ENCODE measurements around the gene WDR64. TPM values are rescaled to one million over a fixed set of nuclear protein-coding genes. Genes with fewer than 3 reads are reported as not detected.

Gene WDR64
- total and polyA plus RNA-seq, 2 experiments from 2014 or later: not detected

GRCh38 chr1:241840164-241840563 lies 188.1 kb downstream of the WDR64 start (continued):
- no peak for TF ChIP-seq ETS1 (IDR thresholded peaks at IDR 0.05)
- TF ChIP-seq, protein P1, sequence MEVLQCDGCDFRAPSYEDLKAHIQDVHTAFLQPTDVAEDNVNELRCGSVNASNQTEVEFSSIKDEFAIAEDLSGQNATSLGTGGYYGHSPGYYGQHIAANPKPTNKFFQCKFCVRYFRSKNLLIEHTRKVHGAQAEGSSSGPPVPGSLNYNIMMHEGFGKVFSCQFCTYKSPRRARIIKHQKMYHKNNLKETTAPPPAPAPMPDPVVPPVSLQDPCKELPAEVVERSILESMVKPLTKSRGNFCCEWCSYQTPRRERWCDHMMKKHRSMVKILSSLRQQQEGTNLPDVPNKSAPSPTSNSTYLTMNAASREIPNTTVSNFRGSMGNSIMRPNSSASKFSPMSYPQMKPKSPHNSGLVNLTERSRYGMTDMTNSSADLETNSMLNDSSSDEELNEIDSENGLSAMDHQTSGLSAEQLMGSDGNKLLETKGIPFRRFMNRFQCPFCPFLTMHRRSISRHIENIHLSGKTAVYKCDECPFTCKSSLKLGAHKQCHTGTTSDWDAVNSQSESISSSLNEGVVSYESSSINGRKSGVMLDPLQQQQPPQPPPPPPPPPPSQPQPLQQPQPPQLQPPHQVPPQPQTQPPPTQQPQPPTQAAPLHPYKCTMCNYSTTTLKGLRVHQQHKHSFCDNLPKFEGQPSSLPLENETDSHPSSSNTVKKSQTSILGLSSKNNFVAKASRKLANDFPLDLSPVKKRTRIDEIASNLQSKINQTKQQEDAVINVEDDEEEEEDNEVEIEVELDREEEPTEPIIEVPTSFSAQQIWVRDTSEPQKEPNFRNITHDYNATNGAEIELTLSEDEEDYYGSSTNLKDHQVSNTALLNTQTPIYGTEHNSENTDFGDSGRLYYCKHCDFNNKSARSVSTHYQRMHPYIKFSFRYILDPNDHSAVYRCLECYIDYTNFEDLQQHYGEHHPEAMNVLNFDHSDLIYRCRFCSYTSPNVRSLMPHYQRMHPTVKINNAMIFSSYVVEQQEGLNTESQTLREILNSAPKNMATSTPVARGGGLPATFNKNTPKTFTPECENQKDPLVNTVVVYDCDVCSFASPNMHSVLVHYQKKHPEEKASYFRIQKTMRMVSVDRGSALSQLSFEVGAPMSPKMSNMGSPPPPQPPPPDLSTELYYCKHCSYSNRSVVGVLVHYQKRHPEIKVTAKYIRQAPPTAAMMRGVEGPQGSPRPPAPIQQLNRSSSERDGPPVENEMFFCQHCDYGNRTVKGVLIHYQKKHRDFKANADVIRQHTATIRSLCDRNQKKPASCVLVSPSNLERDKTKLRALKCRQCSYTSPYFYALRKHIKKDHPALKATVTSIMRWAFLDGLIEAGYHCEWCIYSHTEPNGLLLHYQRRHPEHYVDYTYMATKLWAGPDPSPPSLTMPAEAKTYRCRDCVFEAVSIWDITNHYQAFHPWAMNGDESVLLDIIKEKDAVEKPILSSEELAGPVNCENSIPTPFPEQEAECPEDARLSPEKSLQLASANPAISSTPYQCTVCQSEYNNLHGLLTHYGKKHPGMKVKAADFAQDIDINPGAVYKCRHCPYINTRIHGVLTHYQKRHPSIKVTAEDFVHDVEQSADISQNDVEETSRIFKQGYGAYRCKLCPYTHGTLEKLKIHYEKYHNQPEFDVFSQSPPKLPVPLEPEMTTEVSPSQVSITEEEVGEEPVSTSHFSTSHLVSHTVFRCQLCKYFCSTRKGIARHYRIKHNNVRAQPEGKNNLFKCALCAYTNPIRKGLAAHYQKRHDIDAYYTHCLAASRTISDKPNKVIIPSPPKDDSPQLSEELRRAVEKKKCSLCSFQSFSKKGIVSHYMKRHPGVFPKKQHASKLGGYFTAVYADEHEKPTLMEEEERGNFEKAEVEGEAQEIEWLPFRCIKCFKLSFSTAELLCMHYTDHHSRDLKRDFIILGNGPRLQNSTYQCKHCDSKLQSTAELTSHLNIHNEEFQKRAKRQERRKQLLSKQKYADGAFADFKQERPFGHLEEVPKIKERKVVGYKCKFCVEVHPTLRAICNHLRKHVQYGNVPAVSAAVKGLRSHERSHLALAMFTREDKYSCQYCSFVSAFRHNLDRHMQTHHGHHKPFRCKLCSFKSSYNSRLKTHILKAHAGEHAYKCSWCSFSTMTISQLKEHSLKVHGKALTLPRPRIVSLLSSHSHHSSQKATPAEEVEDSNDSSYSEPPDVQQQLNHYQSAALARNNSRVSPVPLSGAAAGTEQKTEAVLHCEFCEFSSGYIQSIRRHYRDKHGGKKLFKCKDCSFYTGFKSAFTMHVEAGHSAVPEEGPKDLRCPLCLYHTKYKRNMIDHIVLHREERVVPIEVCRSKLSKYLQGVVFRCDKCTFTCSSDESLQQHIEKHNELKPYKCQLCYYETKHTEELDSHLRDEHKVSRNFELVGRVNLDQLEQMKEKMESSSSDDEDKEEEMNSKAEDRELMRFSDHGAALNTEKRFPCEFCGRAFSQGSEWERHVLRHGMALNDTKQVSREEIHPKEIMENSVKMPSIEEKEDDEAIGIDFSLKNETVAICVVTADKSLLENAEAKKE (CRISPR knock-in tag; IDR thresholded peaks at IDR 0.05): no peak
- TF ChIP-seq NANOG (IDR thresholded peaks at IDR 0.05; ENCODE audit: borderline replicate concordance): no peak
- no peak for TF ChIP-seq EZH2phosphoT487 (IDR thresholded peaks at IDR 0.05; ENCODE audit: unreplicated experiment)
- TF ChIP-seq JUNB (IDR thresholded peaks at IDR 0.05; ENCODE audit: unreplicated experiment): no peak
- TF ChIP-seq STAT1 (IDR thresholded peaks at IDR 0.05; ENCODE audit: unreplicated experiment): no peak

GRCh38 chr1:241841691-241842090 lies 189.6 kb downstream of the WDR64 start:
- Mint-ChIP-seq H3K27ac (no peak overlapping the region), H3K4me3 (no peak overlapping the region), H3K36me3 (ENCODE audit: low read depth) (no peaks in the 10 kb centered on the region), H3K27me3 (ENCODE audit: insufficient read depth, low read depth, poor library complexity) (no peaks in the 10 kb centered on the region), H3K4me1 (no peaks in the 10 kb centered on the region; the same call in 2 of the 3 replicates), H3K9me3 (no peaks in the 10 kb centered on the region)
- no peaks in the 10 kb centered on the region for H4K20me1 ChIP-seq (replicated peaks; ENCODE audit: insufficient read depth)
- no peaks in the 10 kb centered on the region for H3K36me3 ChIP-seq (ENCODE audit: insufficient read depth)
- H3K4me1 ChIP-seq (ENCODE audit: insufficient read depth): no peaks in the 10 kb centered on the region
- H3K4me3 ChIP-seq: no peak overlapping the region
- TF ChIP-seq NANOG (IDR thresholded peaks at IDR 0.05; ENCODE audit: borderline replicate concordance) (no peak), CTCF (conservative IDR thresholded peaks at IDR 0.05; ENCODE audit: low read depth in 2 of 2) (no peak), CREB1 (CRISPR knock-in tag; IDR thresholded peaks at IDR 0.05; ENCODE audit: low read depth) (no peak), ZNF331 (CRISPR knock-in tag; IDR thresholded peaks at IDR 0.05; ENCODE audit: low read depth) (no peak)
- H3K4me2 ChIP-seq: no peak overlapping the region
- no peaks in the 10 kb centered on the region for H3K79me2 ChIP-seq (replicated peaks; ENCODE audit: insufficient read depth)
- no peaks in the 10 kb centered on the region for H3K9me2 ChIP-seq (ENCODE audit: insufficient read depth)
- H3K27ac ChIP-seq (ENCODE audit: low read depth): no peak overlapping the region
- H3F3A ChIP-seq (replicated peaks; ENCODE audit: low read depth): no peaks in the 10 kb centered on the region
- DNase-seq (ENCODE audit: low spot score): no peak
- H2AFZ ChIP-seq: no peak overlapping the region
- ATAC-seq: no peak
- no peaks in the 10 kb centered on the region for H3K27me3 ChIP-seq (ENCODE audit: insufficient read depth)
